HUES48 (cell line): Measurements from ENCODE around the gene MAPK13.
A peak's percentile ranks its signal among the peaks of the same experiment; 100 is the strongest.
"Not testable (repeated sequence)": the region's sequence is repeated elsewhere in the genome, so short reads cannot be mapped to it uniquely, and the experiment has no call there.

Source experiments
- H3K27ac ChIP-seq: one replicate; pipeline ENCODE4 v1.7.0; 2013; ENCODE audit warnings: low read depth, low read length, inconsistent platforms
- H3K27me3 ChIP-seq: 2 replicates; pipeline ENCODE4 v1.6.1; 2013; ENCODE audit warnings: mild to moderate bottlenecking, low read length; ENCODE audit not compliant: control insufficient read depth, insufficient read depth
- H3K36me3 ChIP-seq: 2 replicates; pipeline ENCODE4 v1.6.1; 2013; ENCODE audit warnings: low read length; ENCODE audit not compliant: control insufficient read depth, insufficient read depth
- H3K4me1 ChIP-seq: 2 replicates; pipeline ENCODE4 v1.6.1; 2013; ENCODE audit warnings: mild to moderate bottlenecking, low read length; ENCODE audit not compliant: control insufficient read depth, insufficient read depth
- H3K4me3 ChIP-seq: 2 replicates; pipeline ENCODE4 v1.5.1; 2013; ENCODE audit warnings: mild to moderate bottlenecking, low read depth, low read length
- H3K9ac ChIP-seq: 2 replicates; pipeline ENCODE4 v1.6.1; 2013; ENCODE audit warnings: mild to moderate bottlenecking, low read depth, low read length, moderate library complexity
- H3K9me3 ChIP-seq: 2 replicates; pipeline ENCODE4 v1.6.1; 2013; ENCODE audit warnings: low read length; ENCODE audit not compliant: control insufficient read depth, insufficient read depth

The MAPK13 gene

GRCh38 chr6:36129941-36130666 is at the start of gene MAPK13:
Gene MAPK13, plus strand, starts transcription at chr6:36130513. Its CDS starts 70 bp downstream, at chr6:36130583.
- Histone ChIP-seq H3K9ac (peak within 1 kb of the TSS; percentile 19; the same call in 1 of the 2 replicates), H3K27me3 (peaks cover 10% of the 10 kb centered on the region), H3K36me3 (no peaks in the 10 kb centered on the region), H3K4me1 (peaks cover 14% of the 10 kb centered on the region), H3K27ac (no peak within 1 kb of the TSS), H3K4me3 (peak within 1 kb of the TSS; percentile 56), H3K9me3 (no peaks in the 10 kb centered on the region)

DNA sequence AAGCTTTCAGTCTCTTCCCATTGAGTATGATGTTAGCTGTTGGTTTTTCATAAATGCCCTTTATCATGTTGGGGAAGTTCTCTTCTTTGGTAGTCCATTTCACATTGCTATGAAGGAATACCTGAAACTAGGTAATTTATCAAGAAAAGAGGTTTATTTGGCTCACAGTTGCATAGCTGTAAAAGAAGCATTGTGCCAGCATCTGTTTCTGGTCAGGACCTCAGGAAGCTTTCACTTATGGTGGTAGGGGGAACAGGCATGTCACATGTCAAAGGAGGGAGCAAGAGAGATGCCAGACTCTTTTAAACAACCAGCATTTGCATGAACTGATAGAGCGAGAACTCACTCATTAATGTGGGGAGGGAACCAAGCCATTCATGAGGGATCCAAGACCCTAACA is 48.0 kb upstream of the MAPK13 start:
- Histone ChIP-seq H3K9ac (no peak overlapping the region), H3K27me3 (no peaks in the 10 kb centered on the region), H3K4me3 (no peak overlapping the region), H3K9me3 (peaks cover 2% of the 10 kb centered on the region; the same call in 1 of the 2 replicates), H3K27ac (no peak overlapping the region), H3K36me3 (peaks cover 59% of the 10 kb centered on the region), H3K4me1 (0 out of 2 replicates have a peak, but pooled peaks cover 2% of the 10 kb centered on the region)

DNA sequence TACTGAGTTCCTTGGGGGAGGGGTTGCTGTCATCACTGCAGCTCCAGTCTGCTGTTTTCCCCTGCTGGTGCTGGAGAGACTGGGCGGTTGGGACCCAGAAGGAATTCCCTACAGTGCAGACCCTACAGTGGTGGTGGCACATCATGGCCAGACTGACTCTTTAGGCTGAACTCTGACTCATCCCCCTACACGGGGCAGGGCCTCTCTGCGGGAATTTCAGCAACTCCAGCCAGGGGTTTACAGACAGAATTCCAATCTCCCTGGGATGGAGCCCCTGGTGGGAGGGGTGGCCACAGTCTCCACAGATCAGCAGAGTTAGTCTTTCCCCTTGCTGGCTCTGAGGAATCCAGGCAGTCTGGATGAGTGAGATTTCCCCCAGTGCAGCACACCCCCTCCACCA is 46.9 kb upstream of the MAPK13 start:
- no peaks in the 10 kb centered on the region for H3K4me1 ChIP-seq
- peaks cover 2% of the 10 kb centered on the region; the same call in 1 of the 2 replicates for H3K9me3 ChIP-seq
- no peaks in the 10 kb centered on the region for H3K27me3 ChIP-seq
- H3K4me3 ChIP-seq = no peak overlapping the region
- H3K9ac ChIP-seq = no peak overlapping the region
- no peak overlapping the region for H3K27ac ChIP-seq
- peaks cover 49% of the 10 kb centered on the region for H3K36me3 ChIP-seq

GRCh38 chr6:36088204-36088603 is 42.1 kb upstream of the MAPK13 start:
- not testable (repeated sequence) for H3K27me3 ChIP-seq, H3K27ac ChIP-seq, H3K4me1 ChIP-seq, H3K9me3 ChIP-seq, H3K9ac ChIP-seq, H3K4me3 ChIP-seq
- H3K36me3 ChIP-seq = peaks cover 23% of the 10 kb centered on the region

DNA sequence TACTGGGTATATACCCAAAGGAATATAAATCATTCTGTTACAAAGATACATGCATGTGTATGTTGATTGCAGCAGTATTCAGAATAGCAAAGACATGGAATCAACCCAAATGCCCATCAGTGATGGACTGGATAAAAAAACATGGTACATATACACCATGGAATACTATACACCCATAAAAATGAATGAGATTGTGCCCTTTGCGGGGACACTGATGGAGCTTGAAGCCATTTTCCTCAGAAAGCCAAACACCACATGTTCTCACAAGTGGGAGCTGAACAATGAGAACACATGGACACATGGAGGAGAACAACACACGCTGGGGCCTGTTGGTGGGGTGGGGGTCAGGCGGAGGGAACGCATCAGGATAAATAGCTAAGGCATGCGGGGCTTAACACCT is 41.3 kb upstream of the MAPK13 start:
- no peak overlapping the region for H3K9ac ChIP-seq
- no peaks in the 10 kb centered on the region for H3K9me3 ChIP-seq
- no peaks in the 10 kb centered on the region for H3K27me3 ChIP-seq
- no peak overlapping the region for H3K27ac ChIP-seq
- peaks cover 14% of the 10 kb centered on the region for H3K36me3 ChIP-seq
- H3K4me3 ChIP-seq = no peak overlapping the region
- no peaks in the 10 kb centered on the region for H3K4me1 ChIP-seq

- peaks cover 9% of the 10 kb centered on the region for H3K4me1 ChIP-seq
- H3K4me3 ChIP-seq = no peak overlapping the region
- H3K9ac ChIP-seq = no peak overlapping the region
- peaks cover 28% of the 10 kb centered on the region for H3K36me3 ChIP-seq
- H3K9me3 ChIP-seq = no peaks in the 10 kb centered on the region
- H3K27me3 ChIP-seq = no peaks in the 10 kb centered on the region
- H3K27ac ChIP-seq = no peak overlapping the region
Observed at GRCh38 chr6:36094238-36094637, 36.1 kb upstream of the MAPK13 start.

DNA sequence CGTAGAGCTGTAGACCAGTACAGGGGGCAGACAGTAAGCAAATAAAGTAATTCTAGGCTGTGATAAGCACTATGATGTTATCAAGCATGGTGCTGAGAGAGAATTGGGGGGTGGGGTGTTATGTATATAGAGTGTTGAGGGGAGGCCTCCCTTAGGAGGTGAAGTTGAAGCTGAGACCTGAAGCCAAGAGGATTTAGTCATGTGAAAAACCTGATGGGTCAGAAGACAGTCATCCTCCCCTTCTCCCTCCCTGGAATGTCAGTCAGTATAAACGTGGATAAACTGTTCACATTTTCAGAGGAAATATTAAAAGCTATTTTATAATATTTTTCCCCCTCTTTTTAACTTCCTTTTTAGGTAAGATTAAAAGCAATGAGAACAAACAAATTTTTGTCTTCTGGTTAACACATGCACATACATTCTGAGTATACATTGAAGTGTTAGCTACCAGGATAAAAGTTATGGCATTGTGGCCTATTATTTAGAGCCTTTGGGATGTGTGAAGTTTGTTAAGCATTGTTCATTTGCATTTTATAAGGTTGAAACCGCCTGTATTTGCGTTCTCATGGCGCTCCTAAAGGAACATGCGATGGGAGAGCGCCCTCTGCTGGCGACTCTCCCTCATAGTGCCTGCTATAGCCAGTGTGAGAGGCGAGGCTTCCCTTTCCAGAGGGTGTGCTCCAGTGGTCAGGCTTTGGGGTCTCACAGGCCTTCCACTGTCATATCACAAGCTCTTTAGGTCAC is 35.4 kb upstream of the MAPK13 start:
- H3K36me3 ChIP-seq = peaks cover 28% of the 10 kb centered on the region
- H3K27ac ChIP-seq = no peak overlapping the region

GRCh38 chr6:36095497-36096391 is 34.6 kb upstream of the MAPK13 start:
- Histone ChIP-seq H3K9me3 (no peaks in the 10 kb centered on the region), H3K4me1 (peaks cover 9% of the 10 kb centered on the region), H3K36me3 (peaks cover 32% of the 10 kb centered on the region), H3K27me3 (no peaks in the 10 kb centered on the region), H3K4me3 (no peak overlapping the region), H3K9ac (no peak overlapping the region), H3K27ac (peak overlapping the region; percentile 21)

More for the DNA sequence above, 35.4 kb upstream of the MAPK13 start:
- Histone ChIP-seq H3K4me3 (no peak overlapping the region), H3K9me3 (no peaks in the 10 kb centered on the region), H3K27me3 (no peaks in the 10 kb centered on the region), H3K9ac (no peak overlapping the region), H3K4me1 (peaks cover 9% of the 10 kb centered on the region)

DNA sequence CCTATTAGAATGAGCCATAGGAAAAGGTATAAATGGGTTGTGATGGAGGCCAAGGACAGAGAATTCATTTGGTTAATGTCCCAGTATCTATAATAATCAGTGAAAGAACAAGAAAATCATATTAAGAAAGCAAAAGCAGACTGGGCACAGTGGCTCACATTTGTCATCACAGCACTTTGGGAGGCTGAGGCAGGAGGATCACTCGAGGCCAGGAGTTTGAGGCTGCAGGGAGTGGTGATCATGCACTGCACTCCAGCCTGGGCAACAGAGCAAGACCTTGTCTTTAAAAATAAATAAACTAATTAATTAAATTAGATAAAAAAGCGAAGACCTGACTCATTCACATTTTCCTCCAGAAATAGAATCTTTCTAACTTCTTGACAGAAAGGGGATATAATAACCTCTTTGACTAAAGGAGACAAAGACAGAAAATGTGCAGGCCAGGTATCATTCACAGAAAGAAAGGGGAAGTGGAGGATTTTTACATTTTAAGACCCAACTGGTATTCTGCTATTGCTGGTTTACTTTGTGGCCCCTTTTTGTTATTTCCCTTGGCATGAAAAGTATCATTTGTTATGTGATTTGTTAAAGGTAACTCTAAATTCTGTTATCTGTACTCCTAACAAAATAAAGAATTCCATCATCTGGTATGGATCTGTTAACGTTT is 31.9 kb upstream of the MAPK13 start:
- Histone ChIP-seq H3K27ac (no peak overlapping the region), H3K9me3 (no peaks in the 10 kb centered on the region), H3K9ac (no peak overlapping the region), H3K36me3 (peaks cover 32% of the 10 kb centered on the region), H3K4me1 (peaks cover 9% of the 10 kb centered on the region), H3K4me3 (no peak overlapping the region), H3K27me3 (no peaks in the 10 kb centered on the region)

GRCh38 chr6:36098920-36099647 is 31.2 kb upstream of the MAPK13 start:
- H3K9me3 ChIP-seq = no peaks in the 10 kb centered on the region
- H3K4me3 ChIP-seq = no peak overlapping the region
- no peak overlapping the region for H3K27ac ChIP-seq
- no peak overlapping the region for H3K9ac ChIP-seq
- no peaks in the 10 kb centered on the region for H3K27me3 ChIP-seq
- peaks cover 35% of the 10 kb centered on the region for H3K36me3 ChIP-seq
- H3K4me1 ChIP-seq = peaks cover 9% of the 10 kb centered on the region
